ENCODE data around the gene SAMD3. TPM values are rescaled to one million over a fixed set of nuclear protein-coding genes. Genes with fewer than 3 reads are reported as not detected.

Gene SAMD3
- total and polyA plus RNA-seq, 2 of the 8 experiments (the other 6 are each of a cell fraction or from before 2014, with no cell fraction given) = 1.8 to 1.9 TPM

DNA sequence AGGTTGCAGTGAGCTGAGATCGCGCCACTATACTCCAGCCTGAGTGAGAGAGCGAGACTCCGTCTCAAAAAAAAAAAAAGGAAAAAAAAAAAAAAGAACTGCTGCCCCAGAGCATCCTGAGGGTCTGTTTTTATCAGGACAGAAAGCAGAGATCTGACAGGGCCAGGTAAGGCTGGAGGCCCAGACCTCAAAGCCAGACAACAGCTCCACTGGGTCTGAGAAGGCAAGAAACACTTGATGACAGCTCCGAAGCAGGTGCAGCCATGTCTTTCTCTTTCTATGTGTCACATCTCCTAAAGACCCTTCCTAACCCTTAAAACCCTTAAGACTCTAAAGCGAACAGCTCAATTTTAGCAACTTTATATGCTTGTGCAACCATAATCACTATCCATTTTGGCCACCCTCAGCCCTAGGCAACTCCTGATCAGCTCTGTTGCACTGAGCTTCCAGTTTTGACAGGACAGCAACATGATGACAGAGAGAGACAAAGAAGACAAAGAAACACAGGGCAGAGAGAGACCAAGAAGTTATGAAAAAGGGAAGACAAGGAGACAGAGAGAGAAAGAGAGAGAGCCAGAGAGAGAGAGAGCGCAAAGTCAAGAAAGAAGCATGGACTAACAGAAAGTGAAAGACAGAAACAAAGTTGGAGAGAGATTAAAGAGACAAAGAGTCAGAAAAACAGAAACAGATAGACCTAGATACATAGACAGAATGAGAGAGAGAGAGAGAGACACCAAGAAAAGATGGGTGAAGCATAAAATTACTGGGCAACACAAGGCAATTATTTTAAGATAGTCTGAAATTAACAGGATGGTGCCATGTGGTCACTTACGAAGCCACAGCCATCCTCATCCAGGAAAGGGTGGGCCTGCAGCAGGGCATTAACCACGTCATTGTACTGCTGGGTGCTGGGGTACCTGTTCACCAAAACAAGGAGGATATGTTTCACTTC is 39.2 kb downstream of the SAMD3 start:
- Histone ChIP-seq H3K18ac (ENCODE audit: extremely low read depth, low read length) (no peak overlapping the region; the same call in 1 of the 2 replicates), H3K4me3 (ENCODE audit: extremely low read depth in 1 of 4, insufficient read depth in 2 of 4, low read depth in 3 of 4, low read length in 4 of 4) (no peak overlapping the region), H2BK5ac (ENCODE audit: low read depth, low read length) (no peak overlapping the region), H4K5ac (ENCODE audit: insufficient read length, low read depth, low read length) (no peak overlapping the region), H3K4me1 (replicated peaks in 1 of 4; ENCODE audit: control insufficient read depth in 3 of 4, insufficient read depth in 4 of 4, low read length in 3 of 4) (no peaks in the 10 kb centered on the region), H3K56ac (replicated peaks; ENCODE audit: insufficient read length, low read depth, low read length) (no peak overlapping the region), H2AFZ (ENCODE audit: low read length) (no peak overlapping the region), H2BK12ac (ENCODE audit: low read depth, low read length) (no peak overlapping the region), H2BK120ac (replicated peaks; ENCODE audit: low read depth, low read length) (no peak overlapping the region), H3K23me2 (ENCODE audit: low read depth, low read length) (no peaks in the 10 kb centered on the region; the same call in 1 of the 2 replicates), H4K8ac (ENCODE audit: extremely low read depth, insufficient read depth, low read length) (no peak overlapping the region; the same call in 1 of the 2 replicates), H4K91ac (replicated peaks; ENCODE audit: insufficient read length, low read length) (no peak overlapping the region), H3K36me3 (ENCODE audit: control insufficient read depth in 2 of 4, insufficient read depth in 4 of 4, low read length in 3 of 4) (no peaks in the 10 kb centered on the region), H3K14ac (ENCODE audit: insufficient read length) (no peak overlapping the region), H3K23ac (ENCODE audit: insufficient read length) (no peak overlapping the region), H3K9ac (replicated peaks in 1 of 4; ENCODE audit: extremely low read depth in 1 of 4, low read depth in 3 of 4, low read length in 3 of 4) (no peak overlapping the region), H3K27me3 (replicated peaks in 1 of 4; ENCODE audit: control insufficient read depth in 3 of 4, extremely low read depth in 1 of 4, insufficient read depth in 3 of 4, low read length in 3 of 4) (no peaks in the 10 kb centered on the region), H2AK5ac (ENCODE audit: low read depth, low read length) (no peak overlapping the region), H2BK20ac (ENCODE audit: low read length) (no peak overlapping the region), H3K27ac (ENCODE audit: low read depth, low read length) (no peak overlapping the region), H3K4ac (replicated peaks; ENCODE audit: insufficient read length, low read depth, low read length) (no peak overlapping the region), H4K20me1 (replicated peaks in 1 of 2; ENCODE audit: control insufficient read depth in 1 of 2, insufficient read depth in 2 of 2, low read length in 2 of 2) (no peaks in the 10 kb centered on the region), H2BK15ac (ENCODE audit: low read length) (no peak overlapping the region), H3K79me1 (ENCODE audit: low read depth, low read length) (no peaks in the 10 kb centered on the region), H3K9me3 (ENCODE audit: insufficient read depth in 2 of 2, low read depth in 1 of 2, low read length in 1 of 2) (no peaks in the 10 kb centered on the region), H3K79me2 (ENCODE audit: control insufficient read depth in 1 of 2, insufficient read depth in 2 of 2, low read length in 2 of 2) (no peaks in the 10 kb centered on the region), H3K4me2 (ENCODE audit: insufficient read depth in 1 of 2, low read depth in 2 of 2, low read length in 2 of 2) (no peak overlapping the region)
- POLR2A ChIA-PET (ENCODE audit: partially characterized antibody) = no interaction called here
- DNase-seq (ENCODE audit: low read depth in 1 of 2, low spot score in 2 of 2) (no peak), FAIRE-seq (no peak)
- no peak for TF ChIP-seq BACH1 (IDR thresholded peaks at IDR 0.05; ENCODE audit: low read length)
- CTCF ChIA-PET (ENCODE audit: partially characterized antibody) = interaction anchor here (0.6 kb wide), 1 partner anchor 322 kb away, joined by 4 read pairs; the partner anchor contains the start of gene TMEM244
- WGBS, 2 experiments (ENCODE audit: extremely low coverage in 1 of 2, insufficient coverage in 1 of 2, insufficient read length in 1 of 2, insufficient replicate concordance in 2 of 2, low coverage in 1 of 2, low lambda C conversion rate in 2 of 2, missing lambda C conversion rate in 1 of 2) = 87% methylated on average over 5 of the region's 9 CpGs; no CpG with 5 or more reads in 1 of the 2 experiments

All from H1 (cell line).